Measurements from ENCODE around the gene SUPT3H. TPM values are rescaled to one million over a fixed set of nuclear protein-coding genes. Genes with fewer than 3 reads are reported as not detected.

The SUPT3H gene
- polyA plus RNA-seq, 1 experiment: 8.7 TPM

- TF ChIP-seq CTCF (IDR thresholded peaks at IDR 0.05; ENCODE audit: low read depth, low read length): no peak
- POLR2A ChIA-PET: no interaction called here
- Histone ChIP-seq H3K4me3 (ENCODE audit: low read depth, low read length) (no peak overlapping the region), H3K9me3 (ENCODE audit: control insufficient read depth, insufficient read depth, low read length) (no peaks in the 10 kb centered on the region), H3K27ac (ENCODE audit: low read depth, low read length) (no peak overlapping the region), H3K27me3 (ENCODE audit: control insufficient read depth, insufficient read depth, low read length) (no peaks in the 10 kb centered on the region)
- CTCF ChIA-PET: no interaction called here
- no peak for DNase-seq (ENCODE audit: low read depth, low spot score)
Measured at GRCh38 chr6:45160305-45160704, 217.4 kb downstream of the SUPT3H start.

GRCh38 chr6:45156075-45156474 is 221.7 kb downstream of the SUPT3H start:
- CTCF ChIA-PET: no interaction called here
- no peak for DNase-seq (ENCODE audit: low read depth, low spot score)

GRCh38 chr6:45155341-45155894 is 222.3 kb downstream of the SUPT3H start:
- no peak for TF ChIP-seq CTCF (IDR thresholded peaks at IDR 0.05; ENCODE audit: low read depth, low read length)
- CTCF ChIA-PET: interaction anchor here (0.9 kb wide), 1 partner anchor 401 kb away, joined by 3 read pairs; no protein-coding TSS in a partner anchor
- H3K27me3 ChIP-seq (ENCODE audit: control insufficient read depth, insufficient read depth, low read length): no peaks in the 10 kb centered on the region
- H3K9me3 ChIP-seq (ENCODE audit: control insufficient read depth, insufficient read depth, low read length): no peaks in the 10 kb centered on the region
- DNase-seq (ENCODE audit: low read depth, low spot score): no peak
- no peak overlapping the region for H3K4me3 ChIP-seq (ENCODE audit: low read depth, low read length)
- POLR2A ChIA-PET: no interaction called here
- no peak overlapping the region for H3K27ac ChIP-seq (ENCODE audit: low read depth, low read length)

More at GRCh38 chr6:45156075-45156474, 221.7 kb downstream of the SUPT3H start:
- POLR2A ChIA-PET: no interaction called here
- Histone ChIP-seq H3K27me3 (ENCODE audit: control insufficient read depth, insufficient read depth, low read length) (no peaks in the 10 kb centered on the region), H3K4me3 (ENCODE audit: low read depth, low read length) (no peak overlapping the region), H3K27ac (ENCODE audit: low read depth, low read length) (no peak overlapping the region), H3K9me3 (ENCODE audit: control insufficient read depth, insufficient read depth, low read length) (no peaks in the 10 kb centered on the region)
- no peak for TF ChIP-seq CTCF (IDR thresholded peaks at IDR 0.05; ENCODE audit: low read depth, low read length)

- Histone ChIP-seq H3K4me3 (ENCODE audit: low read depth, low read length) (no peak overlapping the region), H3K27ac (ENCODE audit: low read depth, low read length) (no peak overlapping the region), H3K9me3 (ENCODE audit: control insufficient read depth, insufficient read depth, low read length) (no peaks in the 10 kb centered on the region), H3K27me3 (ENCODE audit: control insufficient read depth, insufficient read depth, low read length) (no peaks in the 10 kb centered on the region)
- POLR2A ChIA-PET: no interaction called here
- no peak for TF ChIP-seq CTCF (IDR thresholded peaks at IDR 0.05; ENCODE audit: low read depth, low read length)
- CTCF ChIA-PET: interaction anchor here (0.9 kb wide), 1 partner anchor 402 kb away, joined by 3 read pairs; no protein-coding TSS in a partner anchor
- DNase-seq (ENCODE audit: low read depth, low spot score): no peak
Measured at GRCh38 chr6:45154679-45155078, 223.1 kb downstream of the SUPT3H start.

- no peak for TF ChIP-seq CTCF (IDR thresholded peaks at IDR 0.05; ENCODE audit: low read depth, low read length)
- H3K27ac ChIP-seq (ENCODE audit: low read depth, low read length): no peak overlapping the region
- no peaks in the 10 kb centered on the region for H3K9me3 ChIP-seq (ENCODE audit: control insufficient read depth, insufficient read depth, low read length)
- ChIA-PET POLR2A (no interaction called here), CTCF (interaction anchor here (0.6 kb wide), 1 partner anchor 10 kb away, joined by 3 read pairs; no protein-coding TSS in a partner anchor)
- peak; percentile 1 for DNase-seq (ENCODE audit: low read depth, low spot score)
- H3K4me3 ChIP-seq (ENCODE audit: low read depth, low read length): no peak overlapping the region
- H3K27me3 ChIP-seq (ENCODE audit: control insufficient read depth, insufficient read depth, low read length): no peaks in the 10 kb centered on the region
Measured at GRCh38 chr6:45148711-45149341, 228.9 kb downstream of the SUPT3H start.

Data from AG04450 (cell line).